Activated B cell treated with CpG ODN at 0.5 μM for 24 hours (primary cell): ENCODE measurements around the gene TMC1. TPM values are rescaled to one million over a fixed set of nuclear protein-coding genes. Genes with fewer than 3 reads are reported as not detected.
"Not testable (repeated sequence)": the region's sequence is repeated elsewhere in the genome, so short reads cannot be mapped to it uniquely, and the experiment has no call there.

ENCODE experiments used
- ATAC-seq: fragments of 200-7000 bp; cut with Tn5 transposase; one replicate; pipeline ENCODE4 v1.10.0; 2021; ENCODE audit warnings: low read depth, mild to moderate bottlenecking, moderate library complexity
- CTCF ChIA-PET: fragments of 350-600 bp; sonication (Branson Sonifier 250); formaldehyde crosslinking; loops from one replicate; lab custom pipeline; 2021; ENCODE audit warnings: antibody characterized with exemption; lab: Charles Lee
- POLR2A ChIA-PET: fragments of 350-600 bp; sonication (Branson Sonifier 250); formaldehyde crosslinking; loops from one replicate; lab custom pipeline; 2021; ENCODE audit warnings: antibody characterized with exemption; lab: Charles Lee
- DNase-seq: peaks from one replicate; pipeline ENCODE4 v3.0.0; 2022
- H3K27ac Mint-ChIP-seq: one replicate; pipeline ENCODE4 v1.8.0; 2020; ENCODE audit warnings: mixed read lengths
- H3K27me3 Mint-ChIP-seq: one replicate; pipeline ENCODE4 v1.8.0; 2021; ENCODE audit warnings: mixed read lengths
- H3K36me3 Mint-ChIP-seq: one replicate; pipeline ENCODE4 v1.8.0; 2021; ENCODE audit warnings: low read depth, mixed read lengths
- H3K4me1 Mint-ChIP-seq: one replicate; pipeline ENCODE4 v1.8.0; 2021; ENCODE audit warnings: mixed read lengths
- H3K4me3 Mint-ChIP-seq: one replicate; pipeline ENCODE4 v1.8.0; 2020; ENCODE audit warnings: mild to moderate bottlenecking, mixed read lengths
- H3K9me3 Mint-ChIP-seq: one replicate; pipeline ENCODE4 v1.8.0; 2020; ENCODE audit warnings: mixed read lengths
- intact Hi-C: fragments of 100-400 bp; cut with micrococcal nuclease; formaldehyde crosslinking; loops from one replicate; pipeline ENCODE4 v1.15.1; 2024
- total RNA-seq: library from RNA; stranded (reverse); gene quantifications from 2 replicates; pipeline ENCODE4 v1.2.3, GENCODE V29; 2022
- TF ChIP-seq, protein P1 (sequence below): fragments of 200-600 bp; IDR thresholded peaks from one replicate; pipeline ENCODE4 v1.8.0; 2022; ENCODE audit warnings: antibody characterized with exemption, mild to moderate bottlenecking

The TMC1 gene
- total RNA-seq, 1 donor from 2014 or later, result not detected

DNA sequence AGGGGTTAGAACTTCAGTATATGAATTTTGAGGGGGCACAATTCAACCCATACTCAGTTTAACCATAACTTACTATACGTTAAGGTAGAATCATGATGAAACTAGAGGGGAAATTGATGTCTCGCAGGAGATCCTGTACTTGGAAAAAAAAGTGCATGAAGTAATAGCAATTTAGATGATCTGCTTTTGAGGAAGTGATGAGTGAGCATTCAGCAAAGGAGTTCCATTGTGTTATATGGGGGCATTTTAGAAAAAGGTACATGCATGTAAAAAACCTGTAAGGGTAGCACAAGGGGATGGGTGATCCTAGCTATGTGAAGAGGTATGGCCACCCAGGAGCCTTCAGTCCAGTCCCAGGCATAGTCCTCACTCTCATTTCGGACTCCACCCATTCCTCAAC is 14.8 kb upstream of the TMC1 start:
- H3K9me3 Mint-ChIP-seq, result no peaks in the 10 kb centered on the region
- H3K4me1 Mint-ChIP-seq, result no peaks in the 10 kb centered on the region
- ChIA-PET POLR2A (no interaction called here), CTCF (no interaction called here)
- no peak overlapping the region for H3K27ac Mint-ChIP-seq
- H3K27me3 Mint-ChIP-seq, result no peaks in the 10 kb centered on the region
- no peaks in the 10 kb centered on the region for H3K36me3 Mint-ChIP-seq
- TF ChIP-seq, protein P1, sequence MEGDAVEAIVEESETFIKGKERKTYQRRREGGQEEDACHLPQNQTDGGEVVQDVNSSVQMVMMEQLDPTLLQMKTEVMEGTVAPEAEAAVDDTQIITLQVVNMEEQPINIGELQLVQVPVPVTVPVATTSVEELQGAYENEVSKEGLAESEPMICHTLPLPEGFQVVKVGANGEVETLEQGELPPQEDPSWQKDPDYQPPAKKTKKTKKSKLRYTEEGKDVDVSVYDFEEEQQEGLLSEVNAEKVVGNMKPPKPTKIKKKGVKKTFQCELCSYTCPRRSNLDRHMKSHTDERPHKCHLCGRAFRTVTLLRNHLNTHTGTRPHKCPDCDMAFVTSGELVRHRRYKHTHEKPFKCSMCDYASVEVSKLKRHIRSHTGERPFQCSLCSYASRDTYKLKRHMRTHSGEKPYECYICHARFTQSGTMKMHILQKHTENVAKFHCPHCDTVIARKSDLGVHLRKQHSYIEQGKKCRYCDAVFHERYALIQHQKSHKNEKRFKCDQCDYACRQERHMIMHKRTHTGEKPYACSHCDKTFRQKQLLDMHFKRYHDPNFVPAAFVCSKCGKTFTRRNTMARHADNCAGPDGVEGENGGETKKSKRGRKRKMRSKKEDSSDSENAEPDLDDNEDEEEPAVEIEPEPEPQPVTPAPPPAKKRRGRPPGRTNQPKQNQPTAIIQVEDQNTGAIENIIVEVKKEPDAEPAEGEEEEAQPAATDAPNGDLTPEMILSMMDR, result no peak
- intact Hi-C loops, result no loop called here
- DNase-seq (no peak), ATAC-seq (no peak)
- H3K4me3 Mint-ChIP-seq, result no peak overlapping the region

DNA sequence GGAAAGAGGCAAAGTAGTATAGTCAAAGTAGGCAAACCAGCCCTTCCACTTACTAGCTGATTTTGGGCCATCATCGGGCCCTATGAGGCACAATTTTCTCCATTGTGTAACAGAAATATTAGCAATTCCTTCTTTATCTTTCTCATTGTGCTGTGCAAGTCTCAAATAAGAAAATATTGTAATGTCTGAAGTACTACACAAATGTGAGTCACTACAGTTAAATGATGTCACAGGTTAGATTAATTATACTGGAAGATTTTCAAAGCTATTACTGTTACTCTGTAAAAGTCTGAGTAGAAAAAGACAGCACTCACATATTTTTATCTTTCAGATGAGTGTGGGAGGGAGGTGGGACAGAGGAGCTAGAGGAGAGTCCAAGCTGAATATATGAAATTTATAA is 12.4 kb upstream of the TMC1 start:
- POLR2A ChIA-PET, result no interaction called here
- TF ChIP-seq, protein P1, result no peak
- Mint-ChIP-seq H3K27ac (no peak overlapping the region), H3K36me3 (no peaks in the 10 kb centered on the region), H3K4me3 (no peak overlapping the region), H3K4me1 (no peaks in the 10 kb centered on the region), H3K27me3 (no peaks in the 10 kb centered on the region), H3K9me3 (no peaks in the 10 kb centered on the region)
- no peak for ATAC-seq
- DNase-seq, result no peak
- CTCF ChIA-PET, result no interaction called here
- intact Hi-C loops, result no loop called here

DNA sequence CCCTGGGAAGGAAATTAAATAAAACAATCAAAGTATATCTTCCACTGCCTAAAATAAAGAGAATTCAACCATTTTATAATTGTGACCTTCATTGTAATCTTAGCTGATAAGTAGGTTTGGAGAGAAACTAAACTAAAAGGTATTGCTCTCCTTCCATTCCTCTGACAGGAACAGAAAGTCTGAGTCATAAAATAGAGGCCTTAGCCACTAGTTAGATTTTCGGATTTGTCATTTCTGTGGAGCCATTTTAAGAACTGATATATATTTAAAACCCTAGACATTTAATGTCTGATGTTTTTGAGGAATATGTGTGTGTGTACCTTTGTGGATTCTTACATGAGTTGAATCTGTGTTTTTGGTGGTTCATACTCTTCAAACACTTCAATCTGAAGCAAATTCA is 11.8 kb upstream of the TMC1 start:
- intact Hi-C loops, result loop anchor here (5.0 kb wide), 1 partner anchor 67 kb away; no protein-coding TSS in a partner anchor
- Mint-ChIP-seq H3K36me3 (no peaks in the 10 kb centered on the region), H3K27me3 (no peaks in the 10 kb centered on the region), H3K9me3 (no peaks in the 10 kb centered on the region), H3K27ac (no peak overlapping the region), H3K4me1 (no peaks in the 10 kb centered on the region), H3K4me3 (no peak overlapping the region)
- TF ChIP-seq, protein P1, result no peak
- POLR2A ChIA-PET, result no interaction called here
- CTCF ChIA-PET, result no interaction called here
- no peak for ATAC-seq
- no peak for DNase-seq

DNA sequence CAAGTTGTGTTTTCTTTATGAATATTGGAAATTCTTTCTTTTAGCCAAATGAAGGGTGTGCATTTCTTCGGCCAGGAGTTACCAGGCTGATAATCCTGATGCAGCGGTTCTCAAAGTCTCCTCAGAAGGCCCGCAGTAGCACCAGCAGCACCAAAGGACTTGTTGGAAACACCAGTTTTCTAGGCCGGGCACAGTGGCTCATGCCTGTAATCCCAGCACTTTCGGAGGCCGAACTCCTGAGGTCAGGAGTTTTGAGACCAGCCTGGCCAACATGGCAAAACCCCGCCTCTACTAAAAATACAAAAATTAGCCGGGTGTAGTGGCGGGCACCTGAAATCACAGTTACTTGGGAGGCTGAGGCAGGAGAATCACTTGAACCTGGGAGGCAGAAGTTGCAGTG is 397 bp upstream of the TMC1 start:
- CTCF ChIA-PET, intact Hi-C loops, ATAC-seq, H3K36me3 Mint-ChIP-seq, DNase-seq, H3K9me3 Mint-ChIP-seq, H3K27ac Mint-ChIP-seq, H3K4me1 Mint-ChIP-seq, H3K4me3 Mint-ChIP-seq, H3K27me3 Mint-ChIP-seq, POLR2A ChIA-PET: not testable (repeated sequence)

DNA sequence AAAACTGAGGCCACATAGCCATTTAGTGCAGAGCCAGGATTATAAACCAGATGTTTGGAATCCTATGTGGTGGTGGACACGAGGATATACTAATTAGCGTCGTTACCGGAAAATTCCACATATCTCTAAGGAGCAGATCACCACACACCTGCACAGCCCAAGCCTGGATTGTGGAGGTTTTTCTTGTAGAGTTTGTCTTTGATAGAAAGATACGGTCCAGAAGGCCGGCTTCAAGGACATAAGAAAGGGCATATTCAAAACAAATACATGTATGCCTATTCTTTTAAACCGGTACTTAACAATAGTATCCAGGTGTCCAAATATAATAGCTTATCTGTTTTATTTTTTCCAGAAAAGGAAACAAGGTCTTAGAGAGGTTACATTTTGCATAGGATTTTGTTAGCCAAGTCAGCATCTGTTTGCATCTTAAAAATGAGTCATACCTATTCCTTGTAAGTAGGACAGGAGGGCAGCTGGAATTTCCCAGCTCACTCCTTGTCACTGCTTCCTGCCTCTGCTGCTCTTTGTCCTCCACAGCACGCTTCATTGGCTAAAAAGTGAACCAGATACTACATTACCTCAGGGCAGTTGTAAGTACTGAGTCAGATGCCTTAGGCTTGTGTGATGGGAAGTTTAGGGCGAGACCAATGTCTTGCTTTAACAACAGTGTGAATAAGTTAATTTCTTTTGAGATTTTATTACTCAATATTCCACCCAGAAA is 3.6 kb downstream of the TMC1 start:
- no peaks in the 10 kb centered on the region for H3K36me3 Mint-ChIP-seq
- ChIA-PET CTCF (interaction anchor here (1.0 kb wide), 1 partner anchor 13 kb away, joined by 3 read pairs; no protein-coding TSS in a partner anchor), POLR2A (no interaction called here)
- intact Hi-C loops, result no loop called here
- DNase-seq, result no peak
- no peak overlapping the region for H3K4me3 Mint-ChIP-seq
- H3K9me3 Mint-ChIP-seq, result no peaks in the 10 kb centered on the region
- TF ChIP-seq, protein P1, result no peak
- no peak overlapping the region for H3K27ac Mint-ChIP-seq
- ATAC-seq, result no peak
- peaks cover 11% of the 10 kb centered on the region for H3K4me1 Mint-ChIP-seq
- peaks cover 8% of the 10 kb centered on the region for H3K27me3 Mint-ChIP-seq
